Colonic mucosa (tissue), 4 donors: Measurements from ENCODE around the gene PCBP2. TPM values are rescaled to one million over a fixed set of nuclear protein-coding genes. Genes with fewer than 3 reads are reported as not detected.
"Not testable (repeated sequence)": the region's sequence is repeated elsewhere in the genome, so short reads cannot be mapped to it uniquely, and the experiment has no call there.

ENCODE experiments used
- DNase-seq: peaks from one replicate; pipeline ENCODE4 v3.0.0-alpha.2; 2020
- H3K27ac ChIP-seq: fragments of 200-600 bp; one replicate; pipeline ENCODE4 v1.8.0; 2021
- H3K27me3 ChIP-seq: fragments of 200-600 bp; one replicate; pipeline ENCODE4 v1.8.0; 2021
- H3K36me3 ChIP-seq: fragments of 200-600 bp; one replicate; pipeline ENCODE4 v1.8.0; 2021
- H3K4me1 ChIP-seq: fragments of 200-600 bp; one replicate; pipeline ENCODE4 v1.8.0; 2021; ENCODE audit warnings: mild to moderate bottlenecking
- H3K4me3 ChIP-seq: fragments of 200-600 bp; one replicate; pipeline ENCODE4 v1.8.0; 2021
- H3K9ac ChIP-seq, 2 donors: one replicate each; pipeline ENCODE4 v1.7.0; 2013; ENCODE audit warnings: control low read depth in 2 of 2, low read depth in 2 of 2, low read length in 2 of 2
- H3K9me3 ChIP-seq: fragments of 200-600 bp; one replicate; pipeline ENCODE4 v1.8.0; 2021
- CTCF ChIP-seq: fragments of 200-600 bp; IDR thresholded peaks from one replicate; pipeline ENCODE4 v1.8.0; 2022; ENCODE audit warnings: antibody characterized with exemption, mild to moderate bottlenecking
- intact Hi-C: fragments of 100-400 bp; cut with DNase I; formaldehyde crosslinking; loops from one replicate; pipeline ENCODE4 v1.14.1; 2022
- total RNA-seq, 2 donors: library from RNA; stranded (reverse); fragmentation: NEBNext Ultra II Directional in 1 of 2; extraction: Animal tissue kit (Norgen Biotek cat#: 25700) in 1 of 2; gene quantifications; one replicate each; pipeline ENCODE4 v1.2.1, GENCODE V29; 2021
- donor health status: healthy.
- donor health status: DM: no; HTN: no; CAD: no.
- donor health status: DM: no; HTN: no; CAD: no.

The PCBP2 gene
- 100 to 1,000 TPM; 579 to 596 TPM for total RNA-seq

- H3K27ac ChIP-seq = peak within 1 kb of the TSS; percentile 91
- peak within 1 kb of the TSS; percentile 64 for H3K4me3 ChIP-seq
- peak within 1 kb of the TSS; percentile 85 to 96 for H3K9ac ChIP-seq
- peak; percentile 97 for DNase-seq
- H3K4me1 ChIP-seq = no peaks in the 10 kb centered on the region
- H3K36me3 ChIP-seq = peaks cover 24% of the 10 kb centered on the region
- no peaks in the 10 kb centered on the region for H3K9me3 ChIP-seq
- H3K27me3 ChIP-seq = no peaks in the 10 kb centered on the region
- intact Hi-C loops = loop anchor here (10.0 kb wide), 1 partner anchor 53 kb away; the partner anchor contains the start of genes NPFF and TARBP2
- TF ChIP-seq CTCF = peak; percentile 80
Observed at GRCh38 chr12:53451661-53452158, at the start of gene PCBP2. TSS of gene PCBP2 (plus strand) at chr12:53452102. CDS start at chr12:53454801, 2,699 bp downstream.

- H3K4me3 ChIP-seq, intact Hi-C loops, H3K9ac ChIP-seq, H3K36me3 ChIP-seq, H3K9me3 ChIP-seq, DNase-seq, H3K4me1 ChIP-seq, H3K27ac ChIP-seq, H3K27me3 ChIP-seq: not testable (repeated sequence)
Observed at GRCh38 chr12:53402351-53402750, 49.6 kb upstream of the PCBP2 start.

GRCh38 chr12:53402871-53403270 is 49.0 kb upstream of the PCBP2 start:
- Histone ChIP-seq H3K36me3 (peaks cover 7% of the 10 kb centered on the region), H3K4me3 (no peak overlapping the region), H3K9ac (no peak overlapping the region), H3K9me3 (no peaks in the 10 kb centered on the region), H3K27me3 (no peaks in the 10 kb centered on the region), H3K4me1 (no peaks in the 10 kb centered on the region), H3K27ac (no peak overlapping the region)
- DNase-seq = no peak
- TF ChIP-seq CTCF = no peak
- intact Hi-C loops = no loop called here

GRCh38 chr12:53410951-53411350 is 41.0 kb upstream of the PCBP2 start:
- Histone ChIP-seq H3K36me3 (peaks cover 13% of the 10 kb centered on the region), H3K9me3 (no peaks in the 10 kb centered on the region), H3K27ac (no peak overlapping the region), H3K9ac (no peak overlapping the region), H3K4me1 (no peaks in the 10 kb centered on the region), H3K27me3 (no peaks in the 10 kb centered on the region), H3K4me3 (no peak overlapping the region)
- no peak for TF ChIP-seq CTCF
- DNase-seq = no peak
- intact Hi-C loops = no loop called here

- no peak for DNase-seq
- H3K9me3 ChIP-seq = no peaks in the 10 kb centered on the region
- H3K27ac ChIP-seq = no peak overlapping the region
- no peak overlapping the region for H3K9ac ChIP-seq
- intact Hi-C loops = no loop called here
- peaks cover 6% of the 10 kb centered on the region for H3K36me3 ChIP-seq
- no peak overlapping the region for H3K4me3 ChIP-seq
- no peak for TF ChIP-seq CTCF
- no peaks in the 10 kb centered on the region for H3K4me1 ChIP-seq
- no peaks in the 10 kb centered on the region for H3K27me3 ChIP-seq
Observed at GRCh38 chr12:53413485-53414204, 38.3 kb upstream of the PCBP2 start.

- Histone ChIP-seq H3K4me1 (no peaks in the 10 kb centered on the region), H3K9me3 (no peaks in the 10 kb centered on the region), H3K36me3 (peaks cover 6% of the 10 kb centered on the region), H3K27ac (no peak overlapping the region), H3K9ac (no peak overlapping the region), H3K4me3 (no peak overlapping the region), H3K27me3 (no peaks in the 10 kb centered on the region)
- DNase-seq = no peak
- no peak for TF ChIP-seq CTCF
- intact Hi-C loops = no loop called here
Observed at GRCh38 chr12:53414756-53415417, 37.0 kb upstream of the PCBP2 start.

- H3K9me3 ChIP-seq, H3K4me1 ChIP-seq, DNase-seq, intact Hi-C loops, H3K9ac ChIP-seq, H3K36me3 ChIP-seq, H3K27ac ChIP-seq, H3K4me3 ChIP-seq, H3K27me3 ChIP-seq: not testable (repeated sequence)
Observed at GRCh38 chr12:53415752-53416389, 36.0 kb upstream of the PCBP2 start.

GRCh38 chr12:53417291-53417816 is 34.5 kb upstream of the PCBP2 start:
- intact Hi-C loops, H3K9ac ChIP-seq, DNase-seq, H3K4me3 ChIP-seq, H3K4me1 ChIP-seq, H3K27me3 ChIP-seq, H3K9me3 ChIP-seq, H3K36me3 ChIP-seq, H3K27ac ChIP-seq: not testable (repeated sequence)
